Activated T-cell treated with anti-CD3 and anti-CD28 coated beads, Interleukin-2, amount 50 U/mL, for 48 hours (primary cell): ENCODE data around the gene TRPC4AP.
A peak's percentile ranks its signal among the peaks of the same experiment; 100 is the strongest.
"Not testable (repeated sequence)": the region's sequence is repeated elsewhere in the genome, so short reads cannot be mapped to it uniquely, and the experiment has no call there.

ENCODE experiments used
- DNase-seq, 2 experiments: peaks; one replicate each; pipeline ENCODE4 v3.0.0-alpha.2; 2020

TRPC4AP gene

DNA sequence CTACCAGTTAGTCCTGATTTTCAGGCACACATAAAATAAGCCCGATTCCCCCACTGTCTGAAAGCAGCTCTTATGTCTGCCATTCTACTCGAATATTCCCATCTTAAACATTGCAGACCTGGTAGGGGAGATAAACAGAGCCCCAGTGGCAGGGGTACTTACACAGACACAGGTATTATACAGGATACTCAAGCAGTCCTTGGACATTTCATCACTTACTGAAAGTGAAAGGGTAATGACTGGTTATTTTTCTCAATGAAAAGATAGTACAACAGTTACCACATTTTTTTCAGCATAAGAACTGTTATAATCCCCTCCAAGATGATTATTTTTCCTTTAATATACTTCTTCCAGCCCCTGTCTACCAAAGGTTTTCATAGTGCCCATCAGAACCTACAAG, 37.8 kb downstream of the TRPC4AP start:
- DNase-seq = no peak

DNA sequence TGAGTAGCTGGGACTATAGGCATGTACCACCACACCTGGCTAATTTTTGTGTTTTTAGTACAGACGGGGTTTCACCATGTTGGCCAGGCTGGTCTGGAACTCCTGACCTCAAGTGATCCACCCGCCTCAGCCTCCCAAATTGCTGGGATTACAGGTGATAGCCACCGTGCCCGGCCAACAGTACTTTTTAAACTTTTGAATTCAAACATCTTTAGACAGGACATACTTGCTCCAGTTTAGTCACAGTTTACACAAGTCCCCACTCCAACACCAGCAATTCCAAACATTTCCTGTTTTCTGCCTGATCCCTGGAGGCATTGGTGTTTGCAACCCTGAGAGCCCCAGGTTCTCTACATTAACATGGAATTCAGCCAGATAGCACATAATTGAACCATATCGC, 40.0 kb downstream of the TRPC4AP start:
- DNase-seq = not testable (repeated sequence)

DNA sequence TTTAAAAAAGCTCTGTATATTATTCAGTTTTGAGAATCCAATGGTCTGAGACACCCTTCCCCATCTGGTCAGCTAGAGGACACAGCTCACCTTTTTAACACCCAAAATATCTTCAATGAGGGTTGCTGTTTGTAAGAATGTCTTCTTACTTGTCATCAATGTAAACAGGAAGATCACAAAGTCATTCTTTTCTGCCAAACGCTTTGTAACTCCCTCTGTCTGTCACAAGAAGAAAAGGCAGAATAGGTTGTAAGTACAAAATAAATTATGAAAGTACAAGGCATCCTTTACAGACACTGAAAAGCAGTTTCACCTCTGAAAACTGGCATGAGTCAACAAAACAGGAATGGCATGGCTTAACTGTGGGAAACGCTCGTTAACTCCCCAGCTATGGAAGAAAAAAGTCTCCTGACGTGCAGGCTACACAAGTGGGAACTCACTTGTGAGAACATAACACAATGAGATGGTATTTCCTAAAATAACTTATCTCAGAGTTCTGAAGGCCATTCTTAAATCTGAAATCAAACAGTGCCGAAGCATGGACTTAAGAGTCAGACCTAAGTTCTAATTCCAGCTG, 42.7 kb downstream of the TRPC4AP start:
- DNase-seq = no peak

DNA sequence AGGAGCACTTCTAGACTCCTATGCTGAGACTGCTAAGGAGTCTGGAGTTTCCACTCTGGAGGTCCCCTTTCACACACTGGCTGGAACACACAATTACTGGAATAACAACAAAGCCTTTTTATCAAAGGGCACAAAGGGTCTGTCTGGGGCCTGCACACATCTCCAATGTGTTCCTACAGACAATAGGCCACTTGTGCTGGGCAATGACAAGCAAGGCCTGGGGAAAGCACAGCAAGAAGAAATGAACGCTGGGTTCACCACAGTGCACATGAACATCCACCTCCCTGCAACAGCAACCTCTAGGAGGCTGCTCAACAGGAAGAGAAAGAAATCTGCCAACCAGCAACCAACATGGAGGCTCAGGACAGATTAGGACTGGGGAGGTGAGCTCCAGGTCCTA, 43.9 kb downstream of the TRPC4AP start:
- DNase-seq = no peak

DNA sequence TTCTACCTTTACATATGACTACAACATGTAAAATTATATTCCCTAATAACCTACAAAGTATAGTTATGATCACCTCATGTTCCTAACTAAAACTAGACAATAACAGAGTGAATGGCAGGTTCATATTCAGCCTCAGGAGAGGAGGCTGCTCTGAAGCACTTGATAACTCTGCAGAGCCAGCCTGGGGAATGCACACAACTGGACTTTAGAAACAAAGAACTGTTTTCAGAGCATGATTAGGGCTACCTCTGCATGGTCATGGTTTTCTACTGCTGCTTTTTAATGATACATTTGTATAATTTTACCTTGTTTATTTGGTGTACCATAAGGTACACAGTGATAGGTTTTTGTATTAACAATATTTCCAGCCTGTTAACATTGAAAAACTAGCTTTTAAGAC, 50.3 kb downstream of the TRPC4AP start:
- no peak for DNase-seq

DNA sequence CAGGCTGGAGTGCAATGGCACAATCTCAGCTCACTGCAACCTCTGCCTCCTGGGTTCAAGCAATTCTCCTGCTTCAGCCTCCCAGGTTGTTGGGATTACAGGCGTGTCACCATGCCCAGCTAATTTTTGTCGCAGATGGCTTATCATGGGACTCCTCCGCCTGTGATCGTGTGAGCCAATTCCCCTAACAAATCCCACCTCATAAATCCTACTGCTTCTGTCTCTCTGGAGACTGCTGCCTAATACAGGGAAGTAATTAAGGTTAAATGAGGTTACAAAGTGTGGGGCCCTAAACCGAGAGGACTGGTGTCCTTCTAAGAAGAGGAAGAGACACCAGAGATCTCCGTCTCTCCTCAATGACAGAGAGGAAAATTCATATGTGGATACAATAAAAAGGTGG, 52.0 kb downstream of the TRPC4AP start:
- no peak for DNase-seq

DNA sequence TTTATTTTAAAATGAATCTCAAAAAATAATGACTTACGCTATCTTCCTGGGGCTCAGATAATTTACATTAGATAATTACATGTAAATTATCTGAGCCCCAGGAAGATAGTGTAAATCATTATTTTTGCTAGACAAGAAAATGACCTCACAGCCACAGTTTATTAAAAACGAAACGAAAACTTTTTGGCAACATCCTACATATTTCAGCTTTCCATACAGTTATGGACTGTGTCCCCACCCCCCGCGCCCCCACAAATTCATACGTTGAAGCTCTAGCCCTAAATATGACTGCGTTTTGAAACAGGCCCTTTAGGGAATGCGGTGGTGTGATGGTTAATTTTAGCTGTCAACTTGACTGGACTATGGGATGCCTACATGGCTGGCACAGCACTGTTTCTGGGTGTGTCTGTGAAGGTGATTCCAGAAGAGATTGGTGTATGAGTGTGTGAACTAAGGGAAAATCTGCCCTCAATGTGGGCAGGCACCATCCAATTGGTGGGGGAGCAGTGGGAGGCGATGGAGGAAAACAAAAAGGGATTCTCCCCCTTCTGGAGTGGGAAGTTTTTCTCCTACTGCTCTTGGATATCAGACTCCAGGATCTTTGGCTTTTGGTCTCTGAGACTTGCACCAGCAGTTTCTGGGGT, 52.6 kb downstream of the TRPC4AP start:
- DNase-seq = no peak

DNA sequence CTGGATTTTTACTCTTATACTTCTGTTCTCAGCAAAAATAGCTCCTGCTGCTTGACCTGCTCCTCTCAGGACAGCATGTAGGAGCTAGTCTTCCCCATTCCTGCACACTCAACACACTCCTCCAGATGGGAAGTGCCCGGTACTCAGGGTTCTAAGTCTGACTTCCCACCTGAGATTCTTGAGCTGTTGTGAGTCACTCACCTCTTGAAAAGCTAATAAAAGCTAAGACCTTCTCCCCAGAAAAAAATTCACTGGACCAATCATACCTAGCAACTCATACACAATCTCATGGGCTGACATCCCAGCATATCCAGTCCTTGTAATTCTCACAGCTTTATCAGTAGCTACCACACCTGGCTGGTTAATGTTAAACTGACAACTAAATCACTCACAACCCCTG, 53.5 kb downstream of the TRPC4AP start:
- no peak for DNase-seq

DNA sequence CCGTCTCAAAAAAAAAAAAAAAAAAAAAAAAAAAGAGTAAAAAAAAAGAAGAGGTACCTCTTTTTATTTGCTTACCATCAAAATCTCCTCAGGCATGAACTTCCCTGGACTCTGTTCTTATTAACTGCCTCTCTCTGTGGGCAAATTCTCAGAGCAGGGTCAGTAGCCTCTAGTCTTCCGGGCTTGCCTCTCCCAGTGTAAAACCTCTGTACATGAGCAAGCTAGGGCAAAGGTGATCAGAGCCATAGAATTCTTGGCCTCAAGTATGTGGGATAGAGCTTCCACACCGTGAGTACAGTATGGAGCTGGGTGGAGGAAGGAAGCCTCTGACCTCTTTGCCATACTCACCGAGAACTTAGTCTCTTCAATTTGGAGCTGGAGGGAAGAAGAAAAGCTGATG, 58.5 kb downstream of the TRPC4AP start:
- DNase-seq = no peak

DNA sequence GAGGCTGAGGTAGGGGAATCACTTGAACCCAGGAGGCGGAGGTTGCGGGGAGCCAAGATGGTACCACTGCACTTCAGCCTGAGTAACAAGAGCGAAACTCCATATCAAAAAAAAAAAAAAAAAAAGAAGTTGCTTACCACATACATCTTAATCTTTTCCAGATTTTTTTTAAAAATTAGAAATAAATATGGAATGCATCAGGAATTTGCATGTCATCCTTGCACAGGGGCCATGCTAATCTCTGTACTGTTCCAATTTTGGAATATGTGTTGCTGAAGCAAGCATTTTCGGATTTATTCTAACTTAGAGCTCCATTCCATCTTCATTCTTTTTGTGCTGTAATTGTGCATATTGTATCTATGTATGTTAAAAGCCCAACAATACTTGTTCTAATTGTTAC, 62.5 kb downstream of the TRPC4AP start:
- no peak for DNase-seq

DNA sequence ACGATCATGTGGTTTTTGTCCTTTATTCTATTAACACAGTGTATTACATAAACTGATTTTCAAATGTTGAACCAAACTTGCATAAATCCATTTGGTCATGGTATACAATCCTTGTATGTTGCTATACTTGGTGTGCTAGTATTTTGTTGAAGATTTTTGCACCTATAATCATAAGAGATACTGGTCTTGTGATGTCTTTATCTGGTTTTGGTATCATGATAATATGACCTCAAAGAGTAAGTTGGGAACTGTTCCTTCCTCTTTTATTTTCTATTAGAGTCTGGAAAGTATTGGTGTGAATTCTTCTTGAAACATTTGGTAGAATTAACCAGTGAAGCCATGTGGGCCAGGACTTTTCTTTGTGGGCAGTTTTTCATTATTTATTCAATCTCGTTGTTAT, 65.3 kb downstream of the TRPC4AP start:
- no peak for DNase-seq

DNA sequence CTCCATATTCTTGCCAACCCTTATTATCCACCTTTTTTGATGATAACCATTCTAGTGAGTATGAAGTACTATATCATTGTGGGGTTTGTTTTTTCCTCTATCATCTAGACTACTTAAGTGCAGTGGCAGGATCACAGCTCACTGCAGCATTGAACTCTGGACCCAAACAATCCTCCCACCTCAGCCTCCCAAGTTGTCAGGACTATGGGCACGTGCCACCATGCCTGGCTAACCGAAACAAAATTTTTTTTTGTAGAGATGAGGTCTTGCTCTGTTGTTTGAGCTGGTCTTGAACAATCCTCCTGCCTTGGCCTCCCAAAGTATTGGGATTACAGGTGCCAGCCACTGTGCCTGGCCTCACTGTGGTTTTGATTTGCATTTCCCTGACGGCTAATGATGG, 67.5 kb downstream of the TRPC4AP start:
- no peak for DNase-seq

DNA sequence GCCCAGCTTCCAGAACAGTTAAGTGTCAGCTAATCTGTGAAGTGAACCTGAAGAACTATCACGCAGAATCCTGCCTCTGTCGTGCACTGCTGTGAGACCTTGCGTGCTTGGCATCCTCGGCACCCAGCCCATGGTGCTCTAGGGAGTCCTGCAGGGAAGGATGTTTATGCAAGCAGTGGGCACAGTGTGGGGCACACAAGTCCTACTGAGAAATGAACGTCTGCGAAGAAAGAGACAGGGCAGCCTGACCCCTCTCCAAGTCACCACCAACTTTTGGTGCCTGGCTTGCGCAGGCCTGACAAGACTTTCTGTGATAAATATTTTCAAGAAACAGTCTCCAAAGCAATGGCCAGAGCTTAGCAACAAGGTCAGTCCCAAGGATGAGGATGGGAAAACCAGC, 69.0 kb downstream of the TRPC4AP start:
- DNase-seq = no peak

DNA sequence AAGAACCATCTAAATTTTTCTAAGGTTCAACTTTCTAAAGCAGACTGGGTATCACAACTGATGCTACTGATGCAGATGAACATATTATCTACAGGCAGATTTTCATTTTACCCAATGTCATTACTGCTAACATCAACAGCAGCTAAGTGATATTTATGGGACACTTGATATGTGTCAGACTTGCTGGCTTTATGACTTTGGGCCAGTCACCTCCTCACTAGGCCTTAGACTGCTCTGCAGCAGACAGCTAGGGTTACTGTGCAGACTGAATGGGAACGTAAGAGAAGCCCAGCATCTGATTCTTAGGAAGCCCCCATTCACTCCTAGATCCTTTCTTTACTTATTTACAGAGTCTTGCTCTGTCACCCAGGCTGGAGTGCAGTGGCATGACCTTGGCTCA, 70.8 kb downstream of the TRPC4AP start:
- no peak for DNase-seq

DNA sequence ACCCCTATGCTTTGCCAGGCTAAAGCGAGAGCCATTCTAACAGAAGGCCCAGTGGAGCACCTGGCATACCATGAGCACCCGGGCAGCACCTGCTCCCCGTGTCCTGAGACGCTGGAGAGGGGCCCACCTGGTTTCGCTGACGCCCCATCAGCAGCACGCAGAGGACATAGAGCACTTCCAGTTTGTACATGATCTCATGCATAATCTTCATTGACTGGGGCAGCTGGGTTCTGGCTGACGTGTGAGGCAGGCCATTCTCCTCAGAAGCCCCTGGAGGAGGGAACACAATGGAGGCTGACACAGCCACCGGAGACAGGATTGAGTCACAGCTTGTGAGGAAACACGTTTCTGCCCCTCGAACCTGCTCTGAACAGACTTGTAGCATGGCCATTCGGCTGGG, 71.5 kb downstream of the TRPC4AP start:
- DNase-seq = no peak

DNA sequence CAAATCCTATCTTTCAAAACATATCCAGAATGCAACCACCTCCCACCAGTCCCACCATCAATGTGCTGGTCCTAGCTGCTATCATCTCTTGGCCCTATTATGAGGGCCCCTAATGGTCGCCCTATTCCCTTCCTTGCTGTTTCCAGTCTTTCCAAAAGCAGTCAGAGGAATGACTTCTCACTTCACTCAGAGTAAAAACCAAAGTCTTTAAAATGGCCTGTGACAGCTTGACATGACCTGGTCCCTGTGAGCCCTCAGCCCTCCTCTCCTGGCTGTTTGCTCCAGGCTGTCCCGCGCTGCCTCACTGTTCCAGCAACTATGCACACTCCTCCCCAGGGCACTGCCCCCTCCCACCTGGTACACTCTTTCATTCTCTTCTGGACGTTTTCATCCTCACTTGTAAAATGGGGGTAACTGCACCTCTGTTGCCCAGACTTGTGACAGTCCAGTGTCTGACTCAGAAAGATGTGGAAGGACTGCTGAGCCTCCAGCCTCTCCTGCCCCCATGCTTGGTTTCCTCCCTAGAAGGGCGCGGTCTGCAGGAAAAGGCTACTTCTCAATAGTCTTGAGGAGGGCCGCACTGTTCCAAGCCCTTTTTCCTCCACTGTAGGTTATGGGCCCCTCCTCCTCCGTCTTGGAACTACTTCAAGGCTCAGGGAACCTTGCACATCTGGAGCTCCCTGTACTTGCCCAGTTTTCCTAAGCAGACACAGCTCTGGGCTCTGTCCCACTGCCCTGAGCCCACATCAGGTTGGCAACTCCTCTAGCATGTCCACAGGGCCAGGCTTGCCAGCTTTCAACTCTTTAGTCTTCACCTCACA, 72.3 kb downstream of the TRPC4AP start:
- no peak for DNase-seq

DNA sequence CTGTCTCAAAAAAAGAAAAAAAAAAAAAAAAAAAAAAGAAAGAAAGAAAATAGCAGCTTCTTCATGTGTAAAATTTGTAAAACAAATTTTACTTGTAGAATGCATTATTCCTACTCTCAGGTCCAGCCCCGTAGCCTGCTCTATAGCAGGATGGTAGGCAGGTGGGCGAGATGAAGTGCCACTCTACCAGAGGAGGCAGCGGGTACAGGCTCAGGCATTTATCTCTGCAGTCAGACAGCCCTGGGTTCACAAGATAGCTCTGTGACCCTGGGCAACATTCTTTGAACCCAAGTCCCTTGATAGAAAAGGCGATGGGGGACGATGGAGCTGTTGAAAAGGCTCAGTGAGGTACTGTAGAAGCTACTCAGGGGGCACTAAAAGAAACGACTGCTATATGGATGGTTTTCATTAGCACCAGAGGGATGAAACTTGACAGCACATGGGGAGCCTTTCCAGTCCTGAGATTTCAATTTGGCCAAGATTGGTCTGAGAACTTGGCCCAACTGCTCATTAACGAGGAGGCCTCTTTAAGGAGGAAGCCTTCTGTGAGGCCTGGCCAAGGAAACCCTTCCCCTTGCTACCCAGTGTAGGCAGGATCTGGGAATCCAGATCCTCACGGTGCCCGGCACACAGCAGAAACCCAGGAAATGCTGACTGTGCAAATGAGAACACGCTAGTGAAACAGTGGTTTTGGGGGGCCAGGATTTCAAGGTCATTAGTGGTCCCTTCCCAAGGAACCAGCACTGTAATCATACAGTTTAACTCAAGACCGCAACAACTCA, 73.8 kb downstream of the TRPC4AP start:
- DNase-seq = no peak

DNA sequence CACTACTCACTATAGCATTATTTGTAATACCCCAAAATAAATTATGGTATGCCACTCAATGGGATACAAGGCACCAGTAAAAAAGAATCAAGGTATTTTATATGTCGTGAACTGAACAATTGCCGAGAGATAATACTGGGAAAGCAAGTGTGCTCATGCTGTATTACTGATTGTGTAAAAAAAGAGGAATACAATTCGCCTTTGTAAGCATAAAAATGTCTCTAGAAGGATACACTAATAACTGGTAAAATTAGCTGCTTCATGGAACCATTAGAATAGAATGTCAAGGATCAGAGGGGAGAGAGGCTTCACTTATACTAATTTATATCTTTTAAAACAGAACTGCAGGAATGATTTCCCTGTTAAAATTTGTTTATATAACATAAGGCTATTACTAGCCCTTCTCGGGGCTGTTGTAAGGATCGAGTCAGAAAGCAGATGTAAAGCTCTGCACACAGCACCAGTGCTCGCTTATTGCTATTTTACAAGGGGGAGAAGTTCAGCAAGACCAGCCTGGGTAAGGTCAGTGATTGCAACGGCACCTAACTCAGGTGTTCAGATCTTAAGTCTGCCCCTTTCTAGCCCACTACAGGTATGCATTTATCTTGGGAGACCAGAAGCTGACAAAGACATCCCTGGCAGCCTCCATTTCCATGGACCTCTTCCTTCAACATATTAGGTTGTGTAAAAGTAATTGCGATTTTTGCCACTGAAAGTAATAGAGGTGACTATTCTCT, 75.3 kb downstream of the TRPC4AP start:
- no peak for DNase-seq

DNA sequence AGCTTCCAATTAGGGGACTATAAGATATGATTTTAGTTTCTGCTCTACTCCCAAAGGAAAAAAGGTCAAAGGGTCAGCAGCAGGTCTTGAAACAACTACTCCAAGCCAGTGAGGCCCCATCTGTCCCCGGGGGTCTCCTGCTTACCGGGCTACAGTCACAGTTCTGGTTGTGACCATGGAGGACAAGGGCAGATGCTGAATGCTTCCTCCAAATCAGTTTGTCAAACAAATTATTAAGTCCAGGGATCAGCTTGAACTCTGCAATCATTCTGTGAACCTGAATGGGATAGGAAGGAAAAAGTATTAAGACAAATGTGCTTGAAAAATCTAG, 76.8 kb downstream of the TRPC4AP start:
- DNase-seq = no peak

DNA sequence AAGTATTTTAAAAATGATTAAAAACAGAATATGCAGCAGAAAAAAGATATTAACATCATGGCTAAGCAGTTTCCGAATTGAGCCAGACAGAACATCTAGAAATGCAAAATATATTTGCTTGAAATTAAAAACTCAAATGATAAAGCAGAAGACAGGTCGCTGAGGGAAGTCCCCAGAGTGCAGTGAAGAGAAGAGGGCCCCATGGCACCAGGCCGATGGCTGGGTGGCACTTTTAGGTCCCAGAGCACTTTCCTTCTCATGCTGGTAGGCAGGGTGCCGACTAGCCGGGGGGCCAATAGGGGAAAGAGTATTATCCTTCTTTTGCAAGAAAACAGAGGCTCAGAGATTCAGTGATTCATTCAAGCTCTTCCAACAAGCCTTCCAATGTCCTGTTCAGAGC, 78.1 kb downstream of the TRPC4AP start:
- no peak for DNase-seq

DNA sequence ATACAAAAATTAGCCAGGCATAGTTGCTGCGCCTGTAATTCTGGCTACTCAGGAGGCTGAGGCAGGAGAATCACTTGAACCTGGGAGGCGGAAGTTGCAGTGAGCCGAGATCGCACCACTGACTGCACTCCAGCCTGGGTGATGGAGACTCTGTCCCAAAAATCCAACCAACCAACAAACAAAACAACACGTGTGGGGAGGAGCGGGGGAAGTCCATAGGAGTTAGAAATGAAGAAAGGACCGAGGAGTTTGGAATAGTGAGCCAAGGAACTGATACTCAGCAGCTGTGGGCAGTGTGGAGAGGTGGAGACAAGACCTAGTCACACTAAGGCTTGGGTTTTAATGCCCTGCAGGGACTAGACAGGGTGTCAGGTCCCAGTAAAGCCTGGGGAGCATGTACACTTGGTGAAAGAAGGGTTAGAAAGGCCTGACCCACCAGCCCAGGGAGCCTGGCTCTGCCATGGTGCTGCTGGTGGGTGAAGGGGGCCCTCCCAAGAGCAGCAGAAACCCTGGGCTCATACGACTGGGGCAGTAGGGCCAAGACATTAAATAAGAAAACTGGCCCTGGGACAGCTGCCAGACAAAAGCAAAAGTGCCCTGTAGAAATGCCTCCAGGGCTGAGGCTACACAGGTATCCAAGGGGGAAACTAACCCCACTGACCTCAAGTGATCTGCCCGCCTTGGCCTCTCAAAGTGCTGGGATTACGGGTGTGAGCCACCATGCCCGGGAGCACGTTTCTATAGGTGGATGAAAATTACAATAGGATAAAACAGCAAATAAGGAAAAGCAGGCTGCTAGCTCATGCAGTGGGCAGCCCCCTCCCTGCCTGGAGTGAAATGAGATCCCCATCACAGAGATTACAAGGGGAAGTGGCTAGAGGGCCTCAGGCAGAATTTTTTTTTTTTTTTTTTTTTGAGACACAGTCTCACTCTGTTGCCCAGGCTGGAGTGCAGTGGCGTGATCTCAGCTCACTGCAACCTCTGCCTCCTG, 78.9 kb downstream of the TRPC4AP start:
- peak in 1 of 2 experiments; percentile 11 for DNase-seq
